Activated CD4-positive, alpha-beta T cell treated with anti-CD3 and anti-CD28 coated beads for 36 hours (primary cell): ENCODE results near the gene STX5. TPM values are rescaled to one million over a fixed set of nuclear protein-coding genes. Genes with fewer than 3 reads are reported as not detected.

ENCODE experiments used
- ATAC-seq: fragments of 200-7000 bp; cut with Tn5 transposase; one replicate; pipeline ENCODE4 v1.10.0; 2021; ENCODE audit warnings: mild to moderate bottlenecking, moderate library complexity
- CTCF ChIA-PET: fragments of 350-600 bp; sonication (Branson Sonifier 250); formaldehyde crosslinking; loops from one replicate; lab custom pipeline; 2021; ENCODE audit warnings: antibody characterized with exemption; lab: Charles Lee
- POLR2A ChIA-PET: fragments of 350-600 bp; sonication (Branson Sonifier 250); formaldehyde crosslinking; loops from one replicate; lab custom pipeline; 2021; ENCODE audit warnings: antibody characterized with exemption, inconsistent platforms; lab: Charles Lee
- DNase-seq: peaks from one replicate; pipeline ENCODE4 v3.0.0-alpha.2; 2020
- H3K27ac Mint-ChIP-seq: one replicate; pipeline ENCODE4 v1.8.0; 2021; ENCODE audit warnings: mixed read lengths
- H3K27me3 Mint-ChIP-seq: one replicate; pipeline ENCODE4 v1.8.0; 2021; ENCODE audit warnings: mixed read lengths
- H3K36me3 Mint-ChIP-seq: one replicate; pipeline ENCODE4 v1.8.0; 2021; ENCODE audit warnings: low read depth, mixed read lengths
- H3K4me1 Mint-ChIP-seq: one replicate; pipeline ENCODE4 v1.8.0; 2021; ENCODE audit warnings: mixed read lengths
- H3K4me3 Mint-ChIP-seq: one replicate; pipeline ENCODE4 v1.8.0; 2021; ENCODE audit warnings: mild to moderate bottlenecking, moderate library complexity, mixed read lengths
- H3K9me3 Mint-ChIP-seq: one replicate; pipeline ENCODE4 v1.8.0; 2021; ENCODE audit warnings: low read depth, mixed read lengths
- intact Hi-C, 2 experiments: fragments of 100-400 bp; cut with DNase I in 1 of 2; cut with micrococcal nuclease in 1 of 2; formaldehyde crosslinking; loops; one replicate each; pipeline versions ENCODE4 v1.14.2 to v1.15.1; 2022 to 2024; cut with DNase I, micrococcal nuclease
- total RNA-seq, 2 experiments: library from RNA; stranded (reverse); gene quantifications; one replicate each; pipeline ENCODE4 v1.2.3, GENCODE V29; 2021

The STX5 gene
- total RNA-seq, 2 experiments from 2014 or later = 19.3 to 21.8 TPM

DNA sequence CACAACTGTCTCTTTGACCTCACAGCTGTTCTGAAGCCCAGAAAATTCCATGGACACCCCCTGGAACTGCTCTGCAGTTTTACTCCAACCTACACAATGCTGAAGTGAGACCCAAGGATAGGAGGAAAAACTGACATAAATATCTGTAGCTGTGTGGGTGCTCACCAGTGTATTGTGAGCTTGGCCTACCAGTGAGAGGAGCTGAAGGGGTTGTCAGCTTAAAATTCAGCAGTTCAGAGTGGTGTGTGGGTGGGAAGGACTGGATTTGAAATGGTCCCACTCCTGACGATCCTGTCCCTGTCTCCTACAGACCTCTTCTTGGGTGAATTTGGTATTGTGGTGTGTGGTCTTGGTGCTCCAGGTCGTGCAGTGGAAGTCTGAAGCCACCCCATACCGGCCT, 42.3 kb downstream of the STX5 start:
- intact Hi-C loops = loop anchor here in 1 of 2 experiments (5.0 kb wide), 1 partner anchor 37 kb away; the partner anchor contains the start of gene ZBTB3
- peaks cover 48% of the 10 kb centered on the region for H3K4me1 Mint-ChIP-seq
- H3K9me3 Mint-ChIP-seq = no peaks in the 10 kb centered on the region
- ChIA-PET POLR2A (interaction anchor here (0.6 to 1.4 kb wide), 6 partner anchors 14 to 63 kb away, joined by 3 to 15 read pairs (median 3); partner anchors contain the start of genes WDR74 and ZBTB3), CTCF (interaction anchor here (1.0 to 6.1 kb wide), 3 partner anchors 11 to 51 kb away, joined by 3 to 75 read pairs (median 9); partner anchors contain the start of gene TAF6L)
- H3K27ac Mint-ChIP-seq = peak overlapping the region; percentile 81
- H3K27me3 Mint-ChIP-seq = no peaks in the 10 kb centered on the region
- H3K4me3 Mint-ChIP-seq = peak overlapping the region; percentile 90
- H3K36me3 Mint-ChIP-seq = peaks cover 64% of the 10 kb centered on the region
- DNase-seq (no peak), ATAC-seq (no peak)

- no peaks in the 10 kb centered on the region for H3K27me3 Mint-ChIP-seq
- H3K4me3 Mint-ChIP-seq = peak overlapping the region; percentile 90
- DNase-seq = no peak
- H3K9me3 Mint-ChIP-seq = no peaks in the 10 kb centered on the region
- H3K27ac Mint-ChIP-seq = peak overlapping the region; percentile 81
- peaks cover 58% of the 10 kb centered on the region for H3K36me3 Mint-ChIP-seq
- ChIA-PET POLR2A (interaction anchor here (0.6 to 3.5 kb wide), 7 partner anchors 15 to 93 kb away, joined by 3 to 52 read pairs (median 3); partner anchors contain the start of genes WDR74 and ZBTB3), CTCF (interaction anchor here (0.6 to 6.1 kb wide), 3 partner anchors 12 to 1461 kb away, joined by 3 to 75 read pairs (median 3); partner anchors contain the start of gene TAF6L)
- H3K4me1 Mint-ChIP-seq = peaks cover 48% of the 10 kb centered on the region
- intact Hi-C loops = loop anchor here in 1 of 2 experiments (5.0 kb wide), 1 partner anchor 37 kb away; the partner anchor contains the start of gene ZBTB3
- no peak for ATAC-seq
These were observed 42.9 kb downstream of the STX5 start for GRCh38 chr11:62788991-62789390.

- H3K27me3 Mint-ChIP-seq = no peaks in the 10 kb centered on the region
- H3K4me1 Mint-ChIP-seq = peaks cover 42% of the 10 kb centered on the region
- H3K36me3 Mint-ChIP-seq = peaks cover 46% of the 10 kb centered on the region
- CTCF ChIA-PET = interaction anchor here (0.6 to 6.1 kb wide), 38 partner anchors 9 to 185 kb away, joined by 3 to 75 read pairs (median 4); partner anchors contain the start of genes C11orf98, CSKMT, HNRNPUL2 and MTA2
- no peaks in the 10 kb centered on the region for H3K9me3 Mint-ChIP-seq
- ATAC-seq (peak; percentile 63), DNase-seq (peak; percentile 99)
- H3K4me3 Mint-ChIP-seq = peak within 1 kb of the TSS; percentile 90
- intact Hi-C loops = loop anchor here (1.0 to 5.0 kb wide), 14 partner anchors 16 to 94 kb away; partner anchors contain the start of genes HNRNPUL2 (in 2 of the 2), NXF1 (in 2 of the 2), POLR2G (in 2 of the 2) and TAF6L (in 2 of the 2)
- POLR2A ChIA-PET = interaction anchor here (0.5 to 3.5 kb wide), 20 partner anchors 10 to 196 kb away, joined by 3 to 52 read pairs (median 6); partner anchors contain the start of genes HNRNPUL2, SLC3A2, STX5 and TAF6L
- peak within 1 kb of the TSS; percentile 95 for H3K27ac Mint-ChIP-seq
These were observed 44.7 kb downstream of the STX5 start, which contains the start of gene TMEM179B for GRCh38 chr11:62787005-62787759. Gene TMEM179B, plus strand, starts transcription at chr11:62787402. Its CDS starts 30 bp downstream, at chr11:62787432.

DNA sequence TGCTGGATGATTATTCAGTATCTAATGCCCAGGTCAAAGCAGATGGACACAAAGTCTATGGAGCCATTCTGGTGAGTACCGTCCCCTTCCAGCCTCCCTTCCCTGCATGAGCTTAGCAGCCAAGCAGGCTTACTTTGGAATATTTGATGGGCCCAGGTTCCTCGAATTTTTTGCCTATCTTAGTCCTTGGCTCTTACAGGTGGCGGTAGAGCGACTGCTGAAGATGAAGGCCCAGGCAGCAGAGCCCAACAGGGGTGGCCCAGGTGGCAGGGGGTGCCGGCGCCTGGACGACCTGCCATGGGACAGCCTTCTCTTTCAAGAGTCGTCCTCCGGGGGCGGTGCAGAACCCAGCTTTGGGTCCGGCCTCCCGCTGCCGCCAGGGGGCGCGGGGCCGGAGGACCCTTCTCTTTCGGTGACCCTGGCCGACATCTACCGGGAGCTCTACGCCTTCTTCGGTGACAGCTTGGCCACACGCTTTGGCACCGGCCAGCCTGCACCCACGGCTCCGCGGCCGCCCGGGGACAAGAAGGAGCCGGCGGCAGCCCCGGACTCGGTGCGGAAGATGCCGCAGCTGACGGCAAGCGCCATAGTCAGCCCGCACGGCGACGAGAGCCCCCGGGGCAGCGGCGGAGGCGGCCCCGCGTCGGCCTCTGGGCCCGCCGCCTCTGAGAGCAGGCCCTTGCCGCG, 45.4 kb downstream of the STX5 start:
- CTCF ChIA-PET = interaction anchor here (0.6 to 6.1 kb wide), 42 partner anchors 10 to 213 kb away, joined by 3 to 75 read pairs (median 4); partner anchors contain the start of genes C11orf98, CSKMT, EEF1G and HNRNPUL2
- ATAC-seq = peak; percentile 70
- intact Hi-C loops = loop anchor here (1.0 to 5.0 kb wide), 15 partner anchors 15 to 95 kb away; partner anchors contain the start of genes HNRNPUL2 (in 2 of the 2), NXF1 (in 2 of the 2), POLR2G (in 2 of the 2) and TAF6L (in 2 of the 2)

DNA sequence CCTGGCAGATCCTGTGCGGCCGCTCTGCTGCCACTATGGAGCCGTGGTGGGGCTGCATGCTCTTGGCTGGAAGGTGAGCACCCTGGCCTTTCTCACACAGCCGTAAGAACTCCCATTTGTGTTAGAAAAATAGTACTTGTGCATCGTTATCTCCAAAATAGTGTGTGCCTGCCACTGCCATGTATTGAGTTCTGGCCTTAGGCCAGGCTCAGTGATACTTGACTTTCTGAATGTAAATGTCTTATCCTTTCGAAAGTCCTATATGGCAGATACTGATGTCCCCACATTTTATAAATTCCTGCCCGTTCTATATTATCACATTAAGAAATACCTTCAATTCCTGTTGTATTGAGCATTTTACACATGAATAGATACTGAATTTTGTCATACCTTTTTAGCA, 49.1 kb downstream of the STX5 start:
- no peak for DNase-seq
- Mint-ChIP-seq H3K4me1 (peaks cover 17% of the 10 kb centered on the region), H3K27ac (no peak overlapping the region), H3K9me3 (no peaks in the 10 kb centered on the region), H3K27me3 (no peaks in the 10 kb centered on the region), H3K36me3 (peaks cover 17% of the 10 kb centered on the region), H3K4me3 (no peak overlapping the region)
- POLR2A ChIA-PET = no interaction called here
- CTCF ChIA-PET = interaction anchor here (1.0 kb wide), 1 partner anchor 8 kb away, joined by 3 read pairs; no protein-coding TSS in a partner anchor
- ATAC-seq = no peak
- intact Hi-C loops = no loop called here

More for the DNA sequence above, 45.4 kb downstream of the STX5 start:
- POLR2A ChIA-PET = interaction anchor here (0.6 to 3.5 kb wide), 19 partner anchors 10 to 195 kb away, joined by 3 to 52 read pairs (median 5); partner anchors contain the start of genes SLC3A2, STX5, TAF6L and TEX54
- Mint-ChIP-seq H3K36me3 (peaks cover 39% of the 10 kb centered on the region), H3K27ac (peak overlapping the region; percentile 90), H3K9me3 (no peaks in the 10 kb centered on the region), H3K4me3 (peak overlapping the region; percentile 90), H3K4me1 (peaks cover 39% of the 10 kb centered on the region), H3K27me3 (no peaks in the 10 kb centered on the region)
- DNase-seq = peak; percentile 92

DNA sequence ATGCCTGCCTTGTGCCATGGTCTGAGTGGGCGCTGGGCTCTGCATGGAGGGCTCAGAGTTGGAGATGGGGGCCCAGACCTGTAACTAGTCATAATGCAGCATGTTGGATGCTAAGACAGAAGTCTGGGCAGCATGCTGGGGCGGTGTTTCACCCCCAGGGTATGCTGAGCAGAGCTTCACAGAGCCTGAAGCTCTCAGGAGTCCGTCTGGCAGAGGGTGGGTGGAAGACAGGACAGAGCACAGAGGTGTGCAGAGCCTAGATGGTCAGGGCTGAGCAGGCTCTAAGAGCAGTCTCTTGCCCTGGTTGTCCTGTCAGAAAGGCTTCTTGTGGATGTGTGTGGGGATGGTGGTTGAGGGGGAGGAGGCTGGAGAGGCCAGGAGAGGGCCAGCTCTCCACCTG, 53.4 kb downstream of the STX5 start:
- intact Hi-C loops = no loop called here
- Mint-ChIP-seq H3K27me3 (no peaks in the 10 kb centered on the region), H3K4me1 (peaks cover 21% of the 10 kb centered on the region), H3K4me3 (no peak overlapping the region), H3K27ac (peak overlapping the region; percentile 15), H3K9me3 (no peaks in the 10 kb centered on the region), H3K36me3 (peaks cover 28% of the 10 kb centered on the region)
- ChIA-PET POLR2A (no interaction called here), CTCF (interaction anchor here (1.1 kb wide), 1 partner anchor 99 kb away, joined by 3 read pairs; no protein-coding TSS in a partner anchor)
- DNase-seq = no peak
- ATAC-seq = no peak

DNA sequence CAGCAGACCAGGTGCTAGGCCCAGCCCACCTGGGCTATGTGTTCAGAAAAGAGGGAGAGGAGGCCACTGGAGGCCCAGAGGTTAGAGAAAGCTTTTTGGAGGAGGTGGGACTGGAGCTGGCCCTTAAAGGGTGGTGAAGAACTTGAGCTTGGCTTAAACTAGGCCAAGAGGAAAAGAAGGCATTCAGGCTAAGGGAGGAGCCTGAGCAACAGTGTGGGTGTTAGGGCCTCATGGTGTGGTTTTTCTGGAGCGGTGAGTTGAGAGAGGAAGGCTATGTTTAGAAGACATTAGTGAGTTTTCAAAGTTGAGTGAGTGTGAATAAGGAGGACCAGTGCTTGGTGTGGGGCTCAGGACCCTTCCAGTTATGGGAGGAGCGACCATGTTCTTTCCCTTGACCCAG, 54.5 kb downstream of the STX5 start:
- intact Hi-C loops = no loop called here
- ATAC-seq (peak; percentile 76), DNase-seq (peak; percentile 26)
- Mint-ChIP-seq H3K4me3 (no peak overlapping the region), H3K27me3 (no peaks in the 10 kb centered on the region), H3K36me3 (peaks cover 26% of the 10 kb centered on the region), H3K4me1 (peaks cover 21% of the 10 kb centered on the region), H3K9me3 (no peaks in the 10 kb centered on the region), H3K27ac (peak overlapping the region; percentile 75)
- CTCF ChIA-PET = interaction anchor here (10.7 kb wide), 1 partner anchor 10 kb away, joined by 75 read pairs; the partner anchor contains the start of gene TMEM179B
- POLR2A ChIA-PET = no interaction called here

DNA sequence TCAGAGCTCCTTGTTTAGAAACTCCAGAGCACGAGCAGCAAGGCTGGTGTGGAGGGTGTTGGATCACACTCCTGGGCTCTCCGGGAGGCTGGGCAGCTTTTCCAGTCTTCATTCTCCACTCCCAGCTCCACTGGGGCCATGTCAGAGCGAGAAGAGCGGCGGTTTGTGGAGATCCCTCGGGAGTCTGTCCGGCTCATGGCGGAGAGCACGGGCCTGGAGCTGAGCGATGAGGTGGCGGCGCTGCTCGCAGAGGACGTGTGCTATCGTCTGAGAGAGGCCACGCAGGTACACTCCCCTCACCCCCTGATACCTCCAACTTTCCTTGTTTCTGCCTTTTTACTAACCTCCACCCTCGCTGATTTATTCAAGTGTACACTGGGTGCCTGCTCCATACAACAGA, 56.2 kb downstream of the STX5 start:
- H3K36me3 Mint-ChIP-seq = peaks cover 26% of the 10 kb centered on the region
- peak overlapping the region; percentile 24 for H3K27ac Mint-ChIP-seq
- intact Hi-C loops = no loop called here
- ChIA-PET CTCF (interaction anchor here (0.8 to 10.7 kb wide), 3 partner anchors 8 to 25 kb away, joined by 3 to 75 read pairs (median 3); partner anchors contain the start of gene TMEM179B), POLR2A (interaction anchor here (1.7 kb wide), 1 partner anchor 65 kb away, joined by 9 read pairs; no protein-coding TSS in a partner anchor)
- peaks cover 28% of the 10 kb centered on the region for H3K4me1 Mint-ChIP-seq
- DNase-seq = no peak
- H3K4me3 Mint-ChIP-seq = no peak overlapping the region
- no peaks in the 10 kb centered on the region for H3K9me3 Mint-ChIP-seq
- ATAC-seq = no peak
- no peaks in the 10 kb centered on the region for H3K27me3 Mint-ChIP-seq

GRCh38 chr11:62774407-62774806, 57.4 kb downstream of the STX5 start:
- Mint-ChIP-seq H3K9me3 (no peaks in the 10 kb centered on the region), H3K4me1 (peaks cover 39% of the 10 kb centered on the region), H3K4me3 (no peak overlapping the region), H3K27me3 (no peaks in the 10 kb centered on the region), H3K27ac (no peak overlapping the region), H3K36me3 (peaks cover 31% of the 10 kb centered on the region)
- ATAC-seq (no peak), DNase-seq (no peak)
- ChIA-PET CTCF (interaction anchor here (0.7 to 10.7 kb wide), 4 partner anchors 9 to 231 kb away, joined by 3 to 75 read pairs (median 4); partner anchors contain the start of genes POLR2G and TMEM179B), POLR2A (interaction anchor here (1.4 to 1.7 kb wide), 2 partner anchors 21 to 67 kb away, joined by 4 to 9 read pairs; partner anchors contain the start of gene ZBTB3)
- intact Hi-C loops = no loop called here
